HG03108 (cell line): Measurements from ENCODE around the gene ELOVL4.

Experiments used
- ATAC-seq: cut with Tn5 transposase; IDR thresholded peaks from one replicate; pipeline ENCODE4 v1.9.1; 2021; ENCODE audit warnings: moderate library complexity; ENCODE audit not compliant: unreplicated experiment

The ELOVL4 gene

DNA sequence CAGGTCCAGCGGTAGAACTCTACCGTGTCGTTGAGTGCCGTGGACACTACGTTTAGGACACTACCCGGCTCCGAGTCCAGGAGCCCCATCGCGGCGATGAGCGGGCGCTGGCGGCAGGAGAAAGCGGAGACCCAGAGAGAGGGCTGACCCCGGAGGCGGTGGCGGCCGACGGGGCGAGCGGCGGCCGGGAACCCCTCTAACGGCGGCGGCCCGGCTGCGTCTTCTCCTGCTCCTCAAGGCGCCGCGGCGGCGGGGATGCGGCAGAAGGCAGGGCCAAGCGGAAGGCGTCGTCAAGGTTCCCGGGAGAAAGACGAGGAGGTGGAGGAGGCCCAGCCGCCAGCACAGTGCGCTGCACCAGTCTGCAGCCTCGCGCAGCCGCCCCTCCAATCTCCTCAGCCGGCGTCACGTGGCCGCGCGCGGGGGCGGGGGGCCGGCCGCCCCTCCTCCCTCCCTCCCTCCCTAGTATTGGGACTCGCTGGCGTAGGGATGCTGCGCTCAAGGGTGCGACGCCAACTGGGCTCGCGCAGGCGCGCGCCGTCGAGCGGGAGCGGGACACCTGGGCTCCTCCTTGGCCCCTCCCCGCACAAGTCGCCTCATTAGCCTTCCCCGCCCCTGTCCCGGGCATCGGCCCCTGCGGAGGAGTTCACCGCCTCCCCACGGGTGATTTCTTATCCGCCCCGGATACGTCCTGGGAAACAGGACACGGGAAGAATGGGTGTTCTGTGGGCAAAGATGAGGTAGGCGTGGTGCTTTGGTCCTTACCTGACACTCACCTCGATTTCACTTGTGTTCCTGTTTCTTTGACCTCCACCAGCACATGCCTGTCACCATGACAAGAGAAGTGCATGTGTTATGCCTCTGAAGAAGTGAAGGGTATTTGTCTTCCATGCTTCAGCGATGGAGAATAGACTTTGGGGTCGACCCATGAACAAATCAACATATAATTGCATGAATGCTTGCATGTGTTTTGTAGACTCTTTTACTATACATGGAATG lies at the start of gene ELOVL4:
Gene ELOVL4 (minus strand): TSS at position 363 of the 996 bp plus-strand sequence. CDS start 274 bp downstream, at position 89.
- no peak for ATAC-seq

DNA sequence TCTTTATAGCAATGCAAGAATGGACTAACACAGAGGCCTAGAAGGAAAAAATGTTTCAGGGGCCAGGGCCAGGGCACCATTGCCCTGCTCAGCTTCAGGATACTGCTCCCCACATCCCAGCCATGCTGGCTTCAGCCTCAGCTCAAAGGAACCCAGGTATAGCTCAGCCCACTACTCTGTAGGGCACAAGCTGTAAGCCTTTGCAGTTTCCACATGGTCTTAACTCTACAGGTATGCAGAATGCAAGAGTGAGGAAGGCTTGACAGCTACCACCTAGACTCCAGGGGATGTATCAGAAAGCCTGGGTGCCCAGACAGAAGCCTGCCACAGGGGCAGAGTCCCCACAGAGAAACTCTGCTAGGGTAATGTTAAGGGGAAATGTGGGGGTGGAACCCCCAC lies 46.6 kb upstream of the ELOVL4 start:
- no peak for ATAC-seq

DNA sequence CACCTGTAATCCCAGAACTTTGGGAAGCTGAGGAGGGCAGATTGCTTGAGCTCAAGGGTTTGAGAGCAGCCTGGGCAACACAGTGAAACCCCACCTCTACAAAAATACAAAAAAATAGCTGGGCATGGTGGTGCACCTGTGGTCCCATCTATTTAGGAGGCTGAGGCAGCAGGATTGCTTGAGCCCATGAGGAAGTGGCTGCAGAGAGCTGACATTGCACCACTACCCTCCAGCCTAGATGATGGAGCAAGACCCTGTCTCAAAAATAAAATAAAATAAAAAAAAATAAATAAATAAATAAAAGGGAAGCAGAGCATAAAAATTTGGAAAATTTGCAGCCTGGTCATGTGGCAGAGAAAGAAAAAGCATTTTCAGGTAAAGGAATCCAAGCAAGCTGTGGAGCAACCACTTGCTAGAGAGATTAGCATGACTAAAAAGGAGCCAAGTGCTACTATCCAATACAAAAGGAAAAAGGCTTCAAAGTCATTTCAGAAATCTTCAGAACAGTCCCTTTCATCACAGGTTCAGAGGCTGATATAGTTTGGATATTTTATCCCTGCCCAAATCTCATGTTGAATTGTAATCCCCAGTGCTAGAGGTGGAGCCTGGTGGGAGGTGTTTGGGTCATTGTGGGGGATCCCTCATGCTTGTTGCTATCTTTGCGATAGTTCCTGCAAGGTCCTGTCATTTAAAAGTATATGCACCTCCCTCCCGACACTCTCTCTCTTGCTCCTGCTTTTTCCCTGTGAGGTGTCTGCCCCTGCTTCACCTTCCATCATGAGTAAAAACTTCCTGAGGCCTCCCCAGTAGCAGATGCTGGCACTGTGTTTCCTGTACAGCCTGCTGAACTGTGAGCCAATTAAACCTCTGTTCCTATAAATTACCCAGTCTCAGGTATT lies 45.9 kb upstream of the ELOVL4 start:
- no peak for ATAC-seq

DNA sequence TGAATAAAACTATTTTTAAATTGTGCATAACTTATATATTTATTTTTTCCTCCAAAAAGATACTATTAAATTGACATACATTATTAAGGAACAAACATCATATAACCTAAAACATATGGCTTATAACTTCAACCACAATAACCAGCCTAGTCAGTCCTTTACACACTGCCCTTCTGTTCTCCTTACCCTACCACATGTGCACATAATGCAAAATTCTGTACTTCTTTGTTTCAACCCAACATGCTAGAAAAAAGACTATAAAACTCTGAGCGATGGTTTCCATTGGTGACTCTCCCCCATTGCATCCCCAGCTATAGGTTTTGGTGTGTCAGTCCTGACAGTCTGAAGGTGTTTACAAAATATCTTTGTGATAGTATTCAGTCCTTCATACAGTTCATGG lies 42.3 kb upstream of the ELOVL4 start:
- ATAC-seq, result no peak

DNA sequence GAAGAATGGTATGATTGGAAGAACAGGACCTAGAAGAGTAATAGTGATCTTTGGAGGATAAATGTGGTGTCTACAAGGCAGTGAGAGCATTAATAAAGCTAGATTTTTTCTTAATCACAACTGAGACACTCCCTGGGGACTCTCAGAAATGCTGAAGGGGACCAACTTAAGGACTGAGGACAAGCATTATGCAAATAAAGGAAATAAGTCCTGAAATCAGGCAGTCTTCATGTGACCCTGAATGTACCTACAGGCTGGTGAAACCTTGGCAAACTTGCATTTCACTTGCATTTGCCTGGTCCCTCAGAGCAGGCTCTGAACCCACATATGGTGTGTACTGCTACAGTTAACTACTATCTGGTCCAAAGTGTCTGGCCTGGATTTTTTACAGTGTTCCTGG lies 37.8 kb upstream of the ELOVL4 start:
- no peak for ATAC-seq

DNA sequence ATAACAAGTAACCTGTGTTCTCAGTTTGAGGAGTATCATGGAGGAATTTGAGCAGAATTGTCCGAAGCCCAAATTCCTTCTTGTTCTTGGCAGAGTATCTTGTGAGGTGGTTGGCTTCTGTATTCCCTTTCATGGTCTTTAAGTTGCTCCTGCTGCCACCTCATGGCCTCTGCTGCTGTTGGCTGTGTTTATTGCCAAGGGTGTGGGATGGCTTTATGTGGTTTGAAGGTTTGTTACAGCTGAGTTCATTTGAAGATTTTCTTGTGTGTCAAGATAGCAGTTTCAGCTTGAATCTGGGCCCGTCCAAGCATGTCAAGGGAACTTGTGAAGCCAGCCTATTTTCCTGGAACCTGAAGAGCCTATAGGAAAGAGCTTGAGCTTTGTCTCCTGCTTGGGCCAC lies 36.9 kb upstream of the ELOVL4 start:
- no peak for ATAC-seq

DNA sequence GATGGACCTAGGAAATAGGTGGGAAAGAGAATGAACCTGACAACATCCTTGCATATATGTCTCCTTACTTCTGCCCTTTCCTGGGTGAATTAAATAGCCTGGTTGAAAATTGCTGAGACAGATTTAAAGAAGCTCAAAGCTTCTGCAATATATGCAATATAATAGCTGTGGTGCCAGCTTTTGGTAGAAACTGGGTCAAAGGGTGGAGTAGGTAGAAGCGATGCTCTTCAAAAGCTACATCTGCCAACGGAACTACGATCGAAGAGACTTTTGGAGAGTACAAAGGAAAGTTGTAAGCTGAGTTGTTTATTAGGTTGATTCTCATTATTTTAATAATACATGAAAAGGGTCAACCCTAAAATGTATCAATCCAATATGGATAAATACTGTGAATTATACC lies 34.3 kb upstream of the ELOVL4 start:
- no peak for ATAC-seq

DNA sequence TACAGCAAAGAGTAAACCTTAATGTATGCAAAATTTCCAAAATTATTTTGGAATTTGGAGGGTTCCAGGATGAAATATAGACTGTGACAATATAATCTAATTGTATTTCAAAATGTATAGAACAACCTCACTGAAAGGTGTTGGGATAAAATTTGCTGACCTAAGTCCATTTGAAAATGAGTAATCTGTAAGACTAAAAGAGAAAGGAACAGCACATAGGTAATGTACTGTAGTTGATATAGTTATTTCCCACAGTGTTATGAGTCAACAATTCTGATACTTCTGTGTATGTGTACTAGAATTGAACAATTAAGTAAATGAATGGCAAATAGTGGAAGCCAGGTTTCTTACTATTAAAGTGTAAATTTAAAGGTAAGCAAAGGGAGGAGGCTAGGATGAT lies 23.8 kb upstream of the ELOVL4 start:
- ATAC-seq, result no peak

DNA sequence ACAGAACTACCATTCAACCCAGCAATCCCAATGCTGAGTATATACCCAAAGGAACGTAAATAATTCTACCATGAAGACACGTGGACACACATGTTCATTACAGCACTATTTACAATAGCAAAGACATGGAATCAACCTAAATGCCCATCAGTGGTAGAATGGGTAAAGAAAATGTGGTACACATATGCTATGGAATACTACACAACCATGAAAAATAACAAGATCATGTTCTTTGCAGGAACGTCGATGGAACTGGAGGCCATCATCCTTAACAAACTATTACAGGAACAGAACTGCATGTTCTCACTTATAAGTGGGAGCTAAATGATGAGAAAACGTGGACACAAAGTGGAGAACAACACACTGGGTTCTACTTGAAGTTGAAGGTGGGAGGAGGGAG lies 22.4 kb upstream of the ELOVL4 start:
- no peak for ATAC-seq

DNA sequence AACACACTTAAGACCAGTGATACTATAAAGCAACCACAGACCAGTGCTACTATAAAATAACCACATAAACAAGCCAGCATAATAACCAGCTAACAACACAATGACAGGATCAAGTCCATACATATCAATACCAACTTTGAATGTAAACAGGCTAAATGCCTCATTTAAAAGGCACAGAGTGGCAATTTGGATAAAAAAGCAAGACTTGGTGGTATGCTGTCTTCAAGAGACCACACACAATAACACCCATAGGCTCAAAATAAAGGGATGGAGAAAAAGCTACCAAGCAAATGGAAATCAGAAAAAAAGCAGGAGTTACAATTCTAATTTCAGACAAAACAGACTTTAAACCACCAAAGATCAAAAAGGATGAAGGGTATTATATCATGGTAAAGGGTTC lies 19.8 kb upstream of the ELOVL4 start:
- no peak for ATAC-seq

DNA sequence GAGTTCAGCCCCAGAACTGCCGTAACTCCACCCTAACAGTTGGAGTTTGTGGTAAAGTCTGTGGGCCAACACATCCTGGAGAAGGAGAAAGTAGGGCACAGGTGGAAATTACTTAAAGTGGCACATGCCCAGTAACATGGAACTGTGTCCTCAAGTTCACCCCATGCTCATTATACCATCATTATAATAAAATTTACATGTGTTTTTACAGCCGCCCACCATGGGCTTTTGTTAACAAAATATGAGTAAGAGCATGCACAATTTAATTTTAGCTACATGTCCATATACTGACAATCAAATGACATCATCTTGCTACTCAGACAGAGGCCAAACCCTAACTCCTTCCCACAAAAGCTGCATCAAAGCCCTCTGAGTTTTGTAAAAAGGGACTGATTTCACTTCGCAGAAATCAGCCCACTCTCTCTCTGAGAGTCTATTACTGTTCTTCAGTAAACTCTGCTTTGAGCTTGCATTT lies 17.3 kb upstream of the ELOVL4 start:
- no peak for ATAC-seq

DNA sequence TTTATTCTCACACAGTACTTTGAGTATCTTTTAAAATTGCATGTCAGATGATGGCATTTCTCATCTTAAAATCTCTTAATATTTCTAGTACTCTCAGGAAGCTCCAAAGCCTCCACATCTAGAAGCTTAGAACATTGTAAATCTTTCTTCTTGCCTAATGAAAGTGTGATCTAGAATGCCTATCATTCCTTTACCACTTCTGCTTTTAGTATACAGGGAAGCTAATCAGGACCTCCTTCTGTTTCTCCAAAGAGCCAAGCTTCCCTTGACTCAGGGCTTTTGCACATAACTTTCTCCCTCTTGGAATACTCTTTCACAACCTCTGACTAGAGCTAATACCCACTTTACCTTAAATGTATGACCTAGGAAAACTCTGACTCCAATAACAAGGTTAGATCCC lies 7.5 kb upstream of the ELOVL4 start:
- ATAC-seq, result no peak

DNA sequence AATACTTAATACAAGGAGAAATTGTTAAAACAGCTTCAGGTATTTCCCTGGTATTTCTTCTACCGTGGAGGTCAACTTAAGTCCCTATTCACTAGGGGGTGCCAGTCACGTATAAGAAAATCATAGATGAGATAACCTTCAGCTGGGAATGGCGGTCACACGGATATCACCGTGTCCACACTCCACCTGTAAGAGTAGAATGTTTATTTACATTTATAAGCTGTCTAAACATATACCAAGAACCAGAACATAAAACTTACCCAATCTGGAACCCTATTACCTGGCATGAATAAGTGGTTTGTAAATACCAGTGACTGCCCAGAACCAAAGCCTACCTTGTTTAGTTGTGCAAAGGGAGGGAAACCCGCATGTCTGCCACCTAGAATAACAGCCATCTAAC lies 1.9 kb upstream of the ELOVL4 start:
- no peak for ATAC-seq

DNA sequence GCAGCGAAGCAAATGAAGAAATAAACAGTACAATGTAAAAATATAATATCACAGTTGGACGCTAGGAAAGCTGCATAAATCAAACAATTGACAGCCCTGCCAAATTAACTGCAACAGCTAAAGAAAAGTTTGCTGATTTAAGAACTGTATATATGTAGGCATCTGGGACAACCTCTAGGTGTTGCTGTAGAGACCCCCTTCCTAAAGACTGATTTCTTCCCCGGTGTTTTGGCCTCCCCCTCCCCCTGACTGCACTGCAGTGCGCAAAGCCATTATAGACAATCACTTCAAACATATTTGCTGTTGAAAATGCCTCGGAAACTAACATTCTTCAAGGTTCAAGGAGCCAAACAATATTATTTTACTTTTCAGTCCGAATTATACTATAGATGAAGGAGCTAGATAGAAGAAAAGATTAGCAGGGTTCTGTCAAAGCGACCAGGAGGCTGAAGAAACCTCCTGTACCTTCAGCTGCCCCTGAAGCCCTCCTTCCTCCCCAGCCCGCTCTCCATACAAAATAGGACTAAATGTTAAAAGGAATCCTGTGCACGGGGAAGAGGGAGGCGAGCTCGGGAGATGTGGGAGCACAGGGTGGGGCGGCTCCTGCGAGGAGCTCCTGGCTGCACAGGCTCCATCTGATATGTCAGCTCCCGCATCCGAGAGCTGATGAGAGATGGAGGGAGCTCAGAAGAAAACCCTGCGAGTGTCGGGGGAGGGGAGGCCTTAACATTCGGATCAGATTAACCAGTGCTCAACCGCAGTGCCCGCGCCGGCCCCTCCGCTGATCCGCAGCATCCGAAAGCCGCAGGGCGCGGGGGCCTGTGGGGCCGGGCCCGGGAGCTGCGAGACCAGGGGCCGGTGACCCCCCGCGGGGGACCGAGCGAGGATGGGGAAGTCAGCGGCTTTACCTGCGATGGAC lies 822 bp downstream of the ELOVL4 start:
- no peak for ATAC-seq

DNA sequence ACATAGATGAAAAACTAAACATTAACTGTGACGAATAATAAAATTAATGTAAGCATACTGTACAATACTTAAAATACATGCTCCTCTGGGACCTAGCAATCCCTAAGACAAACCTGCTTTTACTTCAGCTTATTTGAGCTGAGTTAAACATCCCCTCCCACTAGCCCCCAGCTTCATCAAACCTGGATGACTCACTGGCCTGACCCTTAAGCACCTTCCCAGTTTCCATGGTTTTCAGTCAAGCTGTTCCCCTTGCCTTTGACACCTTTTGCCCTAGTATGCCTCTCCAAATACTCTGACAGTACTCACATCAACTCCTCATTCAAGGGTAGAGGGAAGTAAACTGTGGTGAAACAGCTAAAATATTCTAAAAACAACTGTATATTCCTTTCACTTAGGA lies 4.2 kb downstream of the ELOVL4 start:
- ATAC-seq, result no peak

DNA sequence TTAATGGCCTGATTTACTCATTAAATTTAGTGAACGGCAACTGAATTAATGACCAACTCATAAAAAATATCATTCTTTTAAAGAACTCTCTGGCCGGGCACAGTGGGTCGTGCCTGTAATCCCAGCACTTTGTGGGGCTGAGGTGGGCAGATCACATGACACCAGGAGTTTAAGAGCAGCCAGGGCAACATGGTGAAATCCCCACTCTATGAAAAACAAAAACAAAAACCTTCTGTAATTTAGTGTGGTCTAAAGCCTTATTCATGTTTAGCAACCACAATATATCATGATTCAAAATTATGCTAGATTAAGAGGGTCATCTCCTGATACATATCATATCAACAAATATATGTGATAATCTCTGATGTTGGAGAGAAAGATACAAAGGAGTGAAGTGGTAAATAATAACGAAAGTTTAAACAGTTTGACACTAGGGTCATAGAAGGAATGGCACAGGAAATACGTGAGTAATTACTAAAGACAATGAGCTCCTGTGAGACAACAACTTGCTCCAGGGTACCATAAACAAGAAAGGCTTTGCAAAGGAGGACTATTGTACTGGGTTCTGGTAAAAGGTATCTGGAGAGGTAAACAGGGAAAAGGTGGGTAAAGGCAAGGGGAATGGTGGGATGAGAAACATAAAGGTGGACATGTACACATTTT lies 5.7 kb downstream of the ELOVL4 start:
- ATAC-seq, result no peak

DNA sequence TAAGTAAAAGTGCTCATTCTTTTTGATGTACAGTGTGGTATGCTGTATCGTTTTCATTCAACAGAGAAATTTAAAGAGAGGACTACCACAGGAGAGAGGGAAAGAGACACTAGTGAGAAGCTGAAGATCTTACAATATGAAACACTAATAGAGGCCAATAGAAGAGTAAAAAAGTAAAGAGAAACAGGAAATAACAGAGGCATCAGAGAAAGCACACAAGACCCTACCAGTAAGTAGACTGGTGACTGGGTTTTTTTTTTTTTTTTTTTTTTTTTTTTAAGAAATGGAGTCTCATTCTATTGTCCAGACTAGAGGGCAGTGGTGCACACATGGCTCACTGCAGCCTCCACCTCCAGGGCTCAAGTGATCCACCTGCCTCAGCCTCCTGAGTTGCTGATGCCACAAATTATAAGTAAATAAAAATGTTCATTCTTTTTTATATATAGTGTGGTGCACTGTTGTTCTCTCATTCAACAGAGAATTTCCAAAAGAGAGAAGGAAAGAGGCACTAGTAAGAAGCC lies 18.8 kb downstream of the ELOVL4 start:
- no peak for ATAC-seq

DNA sequence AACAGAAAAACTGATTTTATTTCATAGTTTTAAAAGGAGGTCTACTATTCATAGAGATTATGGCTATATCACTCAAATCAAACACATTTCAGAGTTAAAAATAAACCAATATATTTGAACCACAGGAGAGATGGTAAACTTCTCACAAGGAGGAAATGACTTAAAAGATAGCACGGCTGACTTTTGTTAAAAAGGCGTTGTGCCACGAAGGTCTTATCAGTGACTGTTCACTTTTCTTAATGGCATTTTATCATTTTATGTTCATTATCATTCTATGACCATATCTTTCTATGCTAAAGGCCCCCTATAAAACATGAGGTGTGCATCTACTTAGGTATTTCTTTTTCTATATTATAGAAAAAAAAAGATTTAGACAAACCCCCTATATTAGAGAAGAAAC lies 19.6 kb downstream of the ELOVL4 start:
- no peak for ATAC-seq

DNA sequence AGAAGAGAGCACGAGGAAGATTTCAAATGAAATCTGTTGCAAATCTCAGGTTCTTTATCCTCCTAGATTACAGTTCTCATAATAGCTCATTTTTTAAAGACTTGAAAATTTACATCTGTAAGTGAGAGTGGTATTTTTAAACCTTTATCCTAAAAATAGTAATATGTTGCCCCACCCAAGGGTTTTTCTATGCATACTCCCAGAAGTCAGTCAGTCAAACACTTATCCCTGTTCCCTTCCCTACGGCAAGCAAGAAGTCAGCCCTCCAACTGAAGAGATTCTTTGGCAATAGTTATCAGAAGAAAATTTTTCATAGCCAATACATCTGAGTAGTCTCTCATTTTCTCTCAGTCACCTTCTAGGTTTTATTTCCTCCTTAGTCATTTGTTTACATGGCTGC lies 24.1 kb downstream of the ELOVL4 start:
- no peak for ATAC-seq

DNA sequence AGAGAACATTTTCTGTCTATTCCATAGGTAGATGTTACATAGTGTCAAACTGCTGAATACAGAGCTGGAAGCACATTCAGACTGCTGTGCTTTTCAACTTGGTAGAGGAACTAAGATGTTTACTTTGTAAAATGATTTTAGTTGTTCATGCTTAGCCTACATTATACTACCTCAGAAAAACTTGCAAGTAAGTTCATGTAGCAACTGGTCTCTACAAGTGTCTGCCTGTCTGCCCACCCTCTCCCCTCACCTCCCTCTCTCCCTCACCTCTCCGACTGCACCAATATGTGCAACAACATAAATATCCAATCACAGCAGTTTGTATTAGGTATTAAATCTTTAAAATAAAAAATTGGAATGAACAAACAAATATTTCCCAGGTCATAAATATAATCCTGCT lies 25.3 kb downstream of the ELOVL4 start:
- ATAC-seq, result no peak
